ENCODE results near the gene MRPS34. TPM values are rescaled to one million over a fixed set of nuclear protein-coding genes. Genes with fewer than 3 reads are reported as not detected.
A peak's percentile ranks its signal among the peaks of the same experiment; 100 is the strongest.

The MRPS34 gene
- total and polyA plus RNA-seq, 10 of the 15 experiments (the other 5 are each of a cell fraction or from before 2014, with no cell fraction given): 3.6 to 285 (median 147) TPM

DNA sequence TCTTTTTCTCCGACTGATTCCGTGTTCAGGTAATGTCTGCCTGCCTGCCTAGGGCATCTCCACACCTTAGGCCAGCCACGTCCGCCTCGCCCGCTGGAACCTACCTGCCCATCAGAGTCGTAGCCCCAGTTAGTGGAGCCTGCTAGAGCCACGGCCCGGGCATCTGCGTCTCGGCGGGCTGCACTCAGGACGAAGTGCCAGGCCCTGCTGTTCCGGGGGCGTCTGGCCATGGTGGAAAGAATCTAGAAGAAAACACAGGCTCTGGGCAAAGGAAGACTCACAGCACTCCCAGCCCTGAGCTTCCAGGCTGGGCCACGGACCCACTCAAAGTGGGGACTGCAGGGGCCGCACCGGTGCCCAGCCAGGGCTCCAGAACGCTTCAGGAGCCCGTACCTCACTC, 8.3 kb upstream of the MRPS34 start:
- intact Hi-C loops (cut with micrococcal nuclease; ENCODE audit: unreplicated experiment) (no loop called here), in situ Hi-C loops (cut with MboI) (no loop called here)
- ATAC-seq (no peak), DNase-seq (ENCODE audit: low read depth, low spot score) (no peak), FAIRE-seq (no peak)
- ChIA-PET CTCF (interaction anchor here (0.6 kb wide), 1 partner anchor 9 kb away, joined by 3 read pairs; the partner anchor contains the start of genes EME2 and MRPS34), POLR2A (interaction anchor here (2.5 kb wide), 1 partner anchor 9 kb away, joined by 39 read pairs; the partner anchor contains the start of genes EME2, MRPS34 and NME3), SMC1A (ENCODE audit: uncharacterized antibody, unreplicated experiment) (no interaction called here), RAD21 (ENCODE audit: unreplicated experiment) (no interaction called here)
- no peak overlapping the region for H2AFZ ChIP-seq (ENCODE audit: control insufficient read depth, low read depth, low read length)
- no peaks in the 10 kb centered on the region for H3K9me3 ChIP-seq (replicated peaks; ENCODE audit: control insufficient read depth, insufficient read depth, low read length)
- BruUV-seq (replicated peaks): no TSS peak
- no peaks in the 10 kb centered on the region for H4K20me1 ChIP-seq (ENCODE audit: control insufficient read depth, insufficient read depth)
- H3K79me2 ChIP-seq (ENCODE audit: control insufficient read depth, insufficient read depth, low read length): peaks cover 15% of the 10 kb centered on the region
- H3K4me2 ChIP-seq (ENCODE audit: control insufficient read depth, insufficient read depth): peak overlapping the region; percentile 77
- WGBS (ENCODE audit: insufficient coverage, insufficient replicate concordance, low lambda C conversion rate, missing lambda C conversion rate): 85% methylated on average over 19 of the region's 20 CpGs
- TF ChIP-seq, protein P1, sequence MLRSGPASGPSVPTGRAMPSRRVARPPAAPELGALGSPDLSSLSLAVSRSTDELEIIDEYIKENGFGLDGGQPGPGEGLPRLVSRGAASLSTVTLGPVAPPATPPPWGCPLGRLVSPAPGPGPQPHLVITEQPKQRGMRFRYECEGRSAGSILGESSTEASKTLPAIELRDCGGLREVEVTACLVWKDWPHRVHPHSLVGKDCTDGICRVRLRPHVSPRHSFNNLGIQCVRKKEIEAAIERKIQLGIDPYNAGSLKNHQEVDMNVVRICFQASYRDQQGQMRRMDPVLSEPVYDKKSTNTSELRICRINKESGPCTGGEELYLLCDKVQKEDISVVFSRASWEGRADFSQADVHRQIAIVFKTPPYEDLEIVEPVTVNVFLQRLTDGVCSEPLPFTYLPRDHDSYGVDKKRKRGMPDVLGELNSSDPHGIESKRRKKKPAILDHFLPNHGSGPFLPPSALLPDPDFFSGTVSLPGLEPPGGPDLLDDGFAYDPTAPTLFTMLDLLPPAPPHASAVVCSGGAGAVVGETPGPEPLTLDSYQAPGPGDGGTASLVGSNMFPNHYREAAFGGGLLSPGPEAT (IDR thresholded peaks at IDR 0.05; ENCODE audit: low read depth): no peak
- peak; percentile 10; the same call in 1 of the 2 replicates for TF ChIP-seq ZBED1 (IDR thresholded peaks at IDR 0.05; ENCODE audit: borderline replicate concordance)
- no peak for TF ChIP-seq SREBF2 (IDR thresholded peaks at IDR 0.05; ENCODE audit: low read length)
- peaks cover 4 to 8% of the 10 kb centered on the region in 2 experiments; a peak in 3 of 4 replicates for H3K36me3 ChIP-seq (ENCODE audit: control insufficient read depth in 2 of 2, insufficient read depth in 2 of 2, low read length in 1 of 2)
- H3K9ac ChIP-seq (ENCODE audit: control insufficient read depth, insufficient read depth, low read length): peak overlapping the region; percentile 71
- H3K27ac ChIP-seq (ENCODE audit: control insufficient read depth, insufficient read depth): no peak overlapping the region
- H3K4me3 ChIP-seq: peak overlapping the region; percentile 94; the same call in 1 of the 2 replicates
- H3K4me1 ChIP-seq (ENCODE audit: control insufficient read depth, insufficient read depth, low read length): peaks cover 6% of the 10 kb centered on the region; the same call in 1 of the 2 replicates
- H3K27me3 ChIP-seq (replicated peaks in 1 of 2; ENCODE audit: control insufficient read depth in 2 of 2, insufficient read depth in 2 of 2, low read length in 1 of 2): no peaks in the 10 kb centered on the region

GRCh38 chr16:1780677-1781072, 7.7 kb upstream of the MRPS34 start:
- no peaks in the 10 kb centered on the region for H4K20me1 ChIP-seq (ENCODE audit: control insufficient read depth, insufficient read depth)
- H3K4me3 ChIP-seq: no peak overlapping the region
- H3K79me2 ChIP-seq (ENCODE audit: control insufficient read depth, insufficient read depth, low read length): peaks cover 15% of the 10 kb centered on the region
- in situ Hi-C loops (cut with MboI) (no loop called here), intact Hi-C loops (cut with micrococcal nuclease; ENCODE audit: unreplicated experiment) (no loop called here)
- ChIA-PET CTCF (interaction anchor here (0.6 kb wide), 1 partner anchor 8 kb away, joined by 3 read pairs; the partner anchor contains the start of genes EME2 and MRPS34), SMC1A (ENCODE audit: uncharacterized antibody, unreplicated experiment) (no interaction called here), POLR2A (no interaction called here), RAD21 (ENCODE audit: unreplicated experiment) (no interaction called here)
- ATAC-seq (no peak), DNase-seq (ENCODE audit: low read depth, low spot score) (no peak), FAIRE-seq (no peak)
- H3K4me2 ChIP-seq (ENCODE audit: control insufficient read depth, insufficient read depth): peak overlapping the region; percentile 77
- peaks cover 6% of the 10 kb centered on the region; the same call in 1 of the 2 replicates for H3K4me1 ChIP-seq (ENCODE audit: control insufficient read depth, insufficient read depth, low read length)
- H3K27me3 ChIP-seq (replicated peaks in 1 of 2; ENCODE audit: control insufficient read depth in 2 of 2, insufficient read depth in 2 of 2, low read length in 1 of 2): no peaks in the 10 kb centered on the region
- 89% methylated on average over 6 of the region's 6 CpGs for WGBS (ENCODE audit: insufficient coverage, insufficient replicate concordance, low lambda C conversion rate, missing lambda C conversion rate)
- H2AFZ ChIP-seq (ENCODE audit: control insufficient read depth, low read depth, low read length): no peak overlapping the region
- TSS peak; percentile 63 for BruUV-seq (replicated peaks)
- H3K36me3 ChIP-seq (ENCODE audit: control insufficient read depth in 2 of 2, insufficient read depth in 2 of 2, low read length in 1 of 2): peaks cover 8% of the 10 kb centered on the region in 2 experiments; a peak in 3 of 4 replicates
- H3K9me3 ChIP-seq (replicated peaks; ENCODE audit: control insufficient read depth, insufficient read depth, low read length): no peaks in the 10 kb centered on the region
- H3K9ac ChIP-seq (ENCODE audit: control insufficient read depth, insufficient read depth, low read length): no peak overlapping the region
- H3K27ac ChIP-seq (ENCODE audit: control insufficient read depth, insufficient read depth): no peak overlapping the region
- TF ChIP-seq, protein P2, sequence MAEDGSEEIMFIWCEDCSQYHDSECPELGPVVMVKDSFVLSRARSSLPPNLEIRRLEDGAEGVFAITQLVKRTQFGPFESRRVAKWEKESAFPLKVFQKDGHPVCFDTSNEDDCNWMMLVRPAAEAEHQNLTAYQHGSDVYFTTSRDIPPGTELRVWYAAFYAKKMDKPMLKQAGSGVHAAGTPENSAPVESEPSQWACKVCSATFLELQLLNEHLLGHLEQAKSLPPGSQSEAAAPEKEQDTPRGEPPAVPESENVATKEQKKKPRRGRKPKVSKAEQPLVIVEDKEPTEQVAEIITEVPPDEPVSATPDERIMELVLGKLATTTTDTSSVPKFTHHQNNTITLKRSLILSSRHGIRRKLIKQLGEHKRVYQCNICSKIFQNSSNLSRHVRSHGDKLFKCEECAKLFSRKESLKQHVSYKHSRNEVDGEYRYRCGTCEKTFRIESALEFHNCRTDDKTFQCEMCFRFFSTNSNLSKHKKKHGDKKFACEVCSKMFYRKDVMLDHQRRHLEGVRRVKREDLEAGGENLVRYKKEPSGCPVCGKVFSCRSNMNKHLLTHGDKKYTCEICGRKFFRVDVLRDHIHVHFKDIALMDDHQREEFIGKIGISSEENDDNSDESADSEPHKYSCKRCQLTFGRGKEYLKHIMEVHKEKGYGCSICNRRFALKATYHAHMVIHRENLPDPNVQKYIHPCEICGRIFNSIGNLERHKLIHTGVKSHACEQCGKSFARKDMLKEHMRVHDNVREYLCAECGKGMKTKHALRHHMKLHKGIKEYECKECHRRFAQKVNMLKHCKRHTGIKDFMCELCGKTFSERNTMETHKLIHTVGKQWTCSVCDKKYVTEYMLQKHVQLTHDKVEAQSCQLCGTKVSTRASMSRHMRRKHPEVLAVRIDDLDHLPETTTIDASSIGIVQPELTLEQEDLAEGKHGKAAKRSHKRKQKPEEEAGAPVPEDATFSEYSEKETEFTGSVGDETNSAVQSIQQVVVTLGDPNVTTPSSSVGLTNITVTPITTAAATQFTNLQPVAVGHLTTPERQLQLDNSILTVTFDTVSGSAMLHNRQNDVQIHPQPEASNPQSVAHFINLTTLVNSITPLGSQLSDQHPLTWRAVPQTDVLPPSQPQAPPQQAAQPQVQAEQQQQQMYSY (CRISPR knock-in tag; IDR thresholded peaks at IDR 0.05): no peak
- TF ChIP-seq SUPT20H (IDR thresholded peaks at IDR 0.05; ENCODE audit: borderline replicate concordance, control insufficient read depth, low read depth, low read length) (no peak), ZBTB4 (CRISPR knock-in tag; IDR thresholded peaks at IDR 0.05) (no peak), BCL11A (IDR thresholded peaks at IDR 0.05; ENCODE audit: low read depth, low read length) (no peak), ZBED1 (IDR thresholded peaks at IDR 0.05; ENCODE audit: borderline replicate concordance) (peak; percentile 3; the same call in 1 of the 2 replicates), SMAD5 (IDR thresholded peaks at IDR 0.05; ENCODE audit: low read depth) (no peak)

All from GM12878 (cell line).